GM21390 (cell line): ENCODE data around the gene CHRNA3.
A peak's percentile ranks its signal among the peaks of the same experiment; 100 is the strongest.
"Not testable (repeated sequence)": the region's sequence is repeated elsewhere in the genome, so short reads cannot be mapped to it uniquely, and the experiment has no call there.

Source experiments
- ATAC-seq: cut with Tn5 transposase; IDR thresholded peaks from one replicate; pipeline ENCODE4 v1.9.1; 2021; ENCODE audit not compliant: unreplicated experiment

The CHRNA3 gene

DNA sequence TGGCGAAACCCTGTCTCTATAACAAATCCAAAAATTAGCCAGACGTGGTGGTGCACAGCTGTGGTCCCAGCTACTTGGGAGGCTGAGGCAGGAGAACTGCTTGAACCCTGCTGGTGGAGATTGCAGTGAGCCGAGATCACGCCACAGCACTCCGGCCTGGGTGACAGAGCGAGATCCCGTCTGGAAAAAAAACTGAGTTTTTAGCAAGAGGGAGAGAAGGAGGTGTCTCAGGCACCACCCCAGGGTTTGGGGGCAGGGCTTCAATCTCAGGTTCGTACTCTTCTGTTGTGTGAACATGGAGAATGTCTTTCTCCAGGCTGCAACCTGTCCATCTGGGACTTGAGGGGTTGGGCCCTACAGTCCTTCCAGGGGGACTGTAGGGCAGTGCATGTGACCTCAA is 2.7 kb downstream of the CHRNA3 start:
- no peak for ATAC-seq

DNA sequence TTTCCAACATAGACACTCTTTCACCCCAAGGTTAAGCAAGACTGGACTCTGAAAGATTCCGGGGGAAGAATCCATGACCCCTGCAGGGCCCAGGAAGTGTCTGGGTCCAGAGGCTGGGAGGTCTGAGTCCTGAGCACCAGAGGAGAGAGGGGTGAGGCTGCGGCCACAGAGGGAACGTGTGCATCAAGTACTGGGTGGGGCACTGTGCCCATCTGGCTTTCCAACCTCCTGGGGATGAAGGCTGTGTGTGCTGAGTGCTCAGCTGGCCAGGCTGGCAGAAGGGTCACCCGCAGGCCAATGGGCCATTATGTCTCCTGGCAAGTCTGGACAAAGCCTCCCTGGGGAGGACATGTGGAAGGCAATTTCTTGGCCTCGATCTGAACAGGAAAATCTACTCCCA is 3.3 kb downstream of the CHRNA3 start:
- no peak for ATAC-seq

DNA sequence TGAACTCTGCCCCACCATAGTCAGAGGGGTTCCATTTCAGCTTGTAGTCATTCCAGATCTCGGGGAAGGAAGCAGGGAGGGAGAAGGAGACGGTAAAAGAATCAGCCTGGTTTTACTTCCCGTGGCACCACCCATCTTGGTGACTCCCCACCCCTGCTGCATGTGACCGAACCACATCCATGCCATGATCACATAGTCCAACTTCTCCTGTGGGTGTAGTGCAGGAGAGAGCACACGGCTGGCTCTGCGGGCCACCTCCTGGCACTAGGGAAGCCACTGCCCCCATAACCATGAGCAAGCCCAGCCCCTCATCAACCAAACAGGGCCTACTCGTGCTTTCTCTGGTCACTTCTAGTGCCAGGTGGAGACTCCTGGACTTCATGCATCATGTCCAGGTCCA is 3.7 kb downstream of the CHRNA3 start:
- ATAC-seq: no peak

DNA sequence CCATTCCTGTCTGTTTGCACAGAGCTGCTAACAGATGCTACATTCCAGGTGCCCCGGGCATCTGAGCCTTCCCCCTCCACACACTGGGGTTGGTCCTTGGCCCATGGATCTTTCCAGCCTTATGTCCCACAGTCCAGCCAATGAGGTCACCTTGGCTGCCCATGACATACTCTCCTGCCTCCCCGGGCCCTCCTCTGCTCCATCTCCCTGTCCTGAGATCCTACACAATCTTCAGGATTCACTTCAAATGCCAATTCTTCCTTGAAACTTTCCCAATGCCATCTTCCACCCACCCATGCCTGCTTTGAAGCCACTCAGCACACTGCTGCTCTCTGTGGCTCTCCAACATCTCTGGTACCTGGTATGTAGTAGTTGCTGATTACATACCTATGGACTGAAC is 4.3 kb downstream of the CHRNA3 start:
- ATAC-seq: no peak

DNA sequence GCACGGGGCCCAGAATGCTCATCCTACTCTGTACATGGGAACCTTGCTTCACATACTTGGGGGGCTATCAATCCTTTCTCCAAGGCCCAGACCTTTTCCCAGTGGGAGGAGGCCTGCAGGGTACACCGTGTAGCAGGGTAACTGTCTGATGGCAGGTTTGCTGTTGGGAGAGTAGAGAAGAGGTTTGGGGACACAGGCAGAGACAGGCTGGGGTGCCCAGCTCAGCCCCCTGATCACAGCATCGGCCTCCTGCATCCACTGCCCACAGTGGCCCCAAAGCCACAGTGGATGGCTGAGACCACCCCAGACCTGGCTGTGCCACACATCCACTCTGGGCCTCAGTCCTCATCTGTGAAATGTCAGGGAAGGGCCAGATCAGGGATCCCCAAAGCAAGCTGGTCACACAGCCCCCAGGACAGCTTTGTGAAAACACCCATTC is 5.6 kb downstream of the CHRNA3 start:
- no peak for ATAC-seq

DNA sequence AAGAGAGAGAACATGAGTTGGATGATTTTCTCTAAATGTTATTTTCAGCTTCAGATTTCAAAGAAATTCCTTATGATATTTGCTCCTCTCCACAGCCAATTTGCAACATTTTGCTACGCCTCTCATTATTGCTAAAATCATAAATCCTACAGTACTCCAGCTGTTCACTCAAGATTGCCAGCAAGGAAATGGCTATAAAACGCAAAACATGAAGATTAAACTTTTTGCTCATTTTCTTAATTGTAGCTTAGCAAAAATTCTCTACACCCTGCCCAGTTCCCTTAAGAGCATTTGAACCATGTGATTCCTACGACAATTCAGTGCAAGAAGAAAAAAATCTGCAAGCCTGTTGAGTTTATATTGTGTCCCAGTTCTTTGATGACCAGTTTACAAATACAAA is 6.8 kb downstream of the CHRNA3 start:
- ATAC-seq: no peak

DNA sequence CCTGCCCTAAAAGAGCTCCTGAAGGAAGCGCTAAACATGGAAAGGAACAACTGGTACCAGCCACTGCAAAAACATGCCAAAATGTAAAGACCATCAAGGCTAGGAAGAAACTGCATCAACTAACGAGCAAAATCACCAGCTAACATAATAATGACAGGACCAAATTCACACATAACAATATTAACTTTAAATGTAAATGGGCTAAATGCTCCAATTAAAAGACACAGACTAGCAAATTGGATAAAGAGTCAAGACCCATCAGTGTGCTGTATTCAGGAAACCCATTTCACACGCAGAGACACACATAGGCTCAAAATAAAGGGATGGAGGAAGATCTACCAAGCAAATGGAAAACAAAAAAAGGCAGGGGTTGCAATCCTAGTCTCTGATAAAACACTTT is 11.2 kb downstream of the CHRNA3 start:
- ATAC-seq: not testable (repeated sequence)

DNA sequence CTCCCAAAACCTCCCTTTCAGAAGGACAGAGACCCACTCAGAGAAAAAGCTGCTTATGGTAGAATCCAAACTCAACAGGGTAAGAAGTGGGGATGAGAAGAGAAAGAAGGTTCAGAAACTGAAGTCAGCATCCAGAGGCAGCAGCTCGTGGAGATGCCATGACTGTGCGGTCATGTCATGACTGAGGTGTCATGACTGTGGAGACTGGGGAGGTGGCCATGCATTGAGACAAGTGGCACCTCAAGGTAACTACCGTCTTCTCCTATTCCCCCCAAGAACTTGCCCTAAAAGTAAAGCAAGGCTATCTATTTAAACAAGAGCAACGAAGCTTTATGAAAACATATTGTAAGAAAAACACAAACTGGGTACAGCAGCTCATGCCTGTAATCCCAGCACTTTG is 15.1 kb downstream of the CHRNA3 start:
- no peak for ATAC-seq

DNA sequence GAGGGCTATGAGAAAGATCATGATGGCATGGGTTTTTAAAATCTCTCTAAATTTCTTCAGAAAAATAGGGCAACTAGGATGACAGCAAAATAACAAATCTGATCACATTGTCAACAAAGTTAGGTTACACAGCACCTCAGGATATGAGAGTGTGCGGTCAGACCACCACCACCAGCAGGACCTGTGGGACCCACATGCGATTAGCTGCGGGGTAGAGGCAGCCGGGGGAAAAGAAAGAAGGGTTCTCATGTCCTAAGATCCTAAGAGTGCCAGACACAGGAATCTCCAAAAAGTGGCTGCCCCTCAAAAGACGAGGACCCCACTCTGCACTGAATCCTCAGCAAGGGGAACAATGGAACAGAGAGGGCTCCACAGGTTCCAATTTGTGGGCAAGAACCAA is 15.6 kb downstream of the CHRNA3 start:
- ATAC-seq: no peak

DNA sequence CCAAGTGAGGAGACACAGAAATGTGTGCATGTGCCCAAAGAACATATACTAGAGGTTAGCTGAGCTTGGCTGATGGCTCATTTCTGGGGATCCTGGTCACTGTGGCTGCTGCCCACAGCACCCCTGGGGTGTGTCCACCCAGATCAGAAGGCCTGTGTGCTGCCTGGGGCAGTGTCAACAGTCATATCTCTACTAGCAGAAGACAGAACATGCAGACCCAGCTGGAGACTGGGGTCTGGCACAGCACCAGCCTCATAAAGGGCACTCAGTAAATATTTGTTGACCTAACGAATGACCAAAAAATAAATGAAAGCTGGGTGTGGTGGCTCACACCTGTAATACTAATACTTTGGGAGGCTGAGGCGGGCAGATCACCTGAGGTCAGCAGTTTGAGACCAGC is 16.4 kb downstream of the CHRNA3 start:
- no peak for ATAC-seq

DNA sequence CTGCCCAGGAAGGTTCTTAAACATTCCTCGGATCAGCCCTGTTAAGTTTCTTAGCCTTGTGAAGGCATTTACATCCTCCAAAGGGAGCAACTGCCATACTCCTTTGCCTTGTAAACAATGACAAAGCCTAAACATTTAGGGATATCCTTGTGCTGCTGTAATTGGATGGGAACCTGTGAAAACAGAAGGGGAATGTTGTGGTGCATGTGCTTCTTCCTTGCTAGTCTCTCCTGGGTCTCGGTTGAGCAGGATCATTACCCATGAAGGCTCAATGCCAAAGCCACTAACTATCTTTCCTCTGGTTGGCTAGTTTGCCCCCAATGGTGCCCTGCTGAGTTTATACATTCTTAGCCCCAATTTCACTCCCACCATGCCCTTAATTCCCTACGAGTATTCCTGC is 17.3 kb downstream of the CHRNA3 start:
- no peak for ATAC-seq

DNA sequence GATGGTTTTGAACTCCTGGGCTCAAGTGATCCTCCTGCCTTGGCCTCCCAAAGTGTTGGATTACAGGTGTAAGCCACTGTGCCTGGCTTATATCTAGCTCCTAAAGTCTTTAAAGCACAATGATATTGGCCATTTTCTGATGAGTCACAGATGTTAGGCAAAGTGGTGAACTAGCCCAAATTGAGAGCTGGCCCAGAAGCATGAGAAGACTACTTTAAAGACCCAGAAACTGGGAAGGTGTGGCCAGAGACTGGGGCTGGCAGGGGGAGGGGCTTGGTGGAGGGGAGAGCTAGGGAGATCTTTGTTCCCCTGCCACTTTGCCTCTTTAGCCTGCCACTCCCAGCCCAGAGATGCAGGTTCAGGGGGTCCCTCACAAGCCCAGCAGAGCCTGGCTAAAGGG is 21.6 kb downstream of the CHRNA3 start:
- ATAC-seq: no peak

DNA sequence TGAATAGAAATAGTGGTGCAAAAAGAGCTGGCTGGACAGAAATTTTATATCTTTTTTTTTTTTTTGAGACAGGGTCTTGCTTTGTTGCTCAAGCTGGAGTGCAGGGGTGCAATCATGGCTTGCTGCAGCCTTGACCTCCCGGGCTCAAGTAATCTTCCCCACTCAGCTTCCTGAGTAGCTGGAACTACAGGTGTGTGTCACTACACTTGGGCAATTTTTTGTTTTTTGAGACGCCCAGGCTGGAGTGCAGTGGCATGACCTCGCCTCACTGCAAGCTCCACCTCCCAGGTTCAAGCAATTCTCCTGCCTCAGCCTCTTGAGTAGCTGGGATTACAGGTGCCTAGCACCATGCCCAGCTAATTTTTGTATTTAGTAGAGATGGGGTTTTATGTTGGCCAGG is 22.4 kb downstream of the CHRNA3 start:
- ATAC-seq: no peak

DNA sequence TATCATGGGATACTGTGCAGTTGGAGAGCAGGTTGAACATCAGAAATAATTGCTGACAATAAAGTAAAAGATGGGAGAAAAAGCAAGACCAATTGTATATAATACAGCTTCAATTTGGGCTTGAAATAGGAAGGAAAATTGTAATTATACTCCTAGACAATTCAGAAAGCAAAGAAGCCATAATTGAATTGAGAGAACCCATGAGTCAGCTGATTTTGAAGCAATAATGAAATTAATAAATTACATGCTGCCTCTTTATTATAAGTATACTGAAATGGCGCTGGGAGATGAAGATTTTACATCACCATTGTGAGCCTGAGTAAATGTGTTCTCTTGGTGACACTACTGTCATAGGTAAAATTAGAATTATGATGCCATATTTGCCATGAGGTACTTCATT is 23.2 kb downstream of the CHRNA3 start:
- ATAC-seq: no peak

DNA sequence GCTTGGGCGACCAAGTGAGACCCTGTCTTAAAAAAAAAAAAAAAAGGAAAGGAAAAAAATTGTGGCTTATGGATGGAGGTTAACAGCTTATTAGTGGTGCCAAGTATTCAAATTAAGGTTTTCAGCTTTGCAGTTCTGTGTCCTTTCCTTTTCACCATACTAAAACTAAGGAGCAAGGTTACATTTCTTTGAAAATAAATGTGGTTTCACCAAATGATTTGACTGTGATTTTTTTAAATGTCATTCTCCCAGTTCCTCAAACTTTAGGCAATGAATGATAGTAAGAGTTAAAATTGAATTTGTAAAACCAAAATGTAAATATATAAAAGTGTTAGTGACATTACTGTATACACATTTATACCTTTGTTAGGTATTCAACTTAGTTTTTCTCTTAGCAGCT is 45.9 kb downstream of the CHRNA3 start:
- ATAC-seq: no peak

DNA sequence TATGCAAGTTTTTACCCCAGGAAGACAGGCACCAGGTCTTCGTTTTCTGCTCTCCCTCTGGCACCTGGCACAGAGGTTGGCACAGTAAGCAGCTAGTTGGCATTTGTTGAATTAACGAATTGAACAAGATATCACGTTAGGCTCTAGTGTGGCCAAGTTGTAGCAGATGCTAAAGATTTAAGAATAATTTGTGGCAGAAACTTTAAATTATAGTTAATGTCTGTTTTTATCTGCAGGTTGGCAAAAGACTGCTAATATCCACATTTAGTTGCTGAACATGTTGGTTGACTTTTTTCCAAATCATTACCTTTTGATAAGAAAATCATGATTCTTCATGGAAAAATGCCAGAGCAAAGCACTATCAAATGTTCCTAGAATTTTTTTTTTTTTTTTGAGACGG is 47.4 kb downstream of the CHRNA3 start:
- no peak for ATAC-seq

DNA sequence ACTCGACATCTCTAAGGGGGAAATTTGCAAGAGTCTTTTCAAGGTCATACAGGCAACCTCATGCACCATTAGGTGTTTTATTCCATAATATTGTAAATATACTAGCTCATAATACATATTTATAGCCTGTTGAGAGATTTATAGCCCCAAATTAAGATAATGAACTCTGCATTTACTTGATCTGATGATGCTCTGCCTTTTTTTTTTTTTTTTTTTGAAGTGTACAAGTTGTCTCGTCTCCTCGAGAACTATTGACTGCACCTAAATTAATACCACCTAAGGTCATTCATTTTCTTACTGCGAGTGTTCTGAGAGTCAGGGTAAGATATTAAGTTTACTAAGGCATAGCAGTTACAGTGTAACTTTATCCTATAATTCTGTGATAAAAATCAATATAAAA is 49.4 kb downstream of the CHRNA3 start:
- no peak for ATAC-seq

DNA sequence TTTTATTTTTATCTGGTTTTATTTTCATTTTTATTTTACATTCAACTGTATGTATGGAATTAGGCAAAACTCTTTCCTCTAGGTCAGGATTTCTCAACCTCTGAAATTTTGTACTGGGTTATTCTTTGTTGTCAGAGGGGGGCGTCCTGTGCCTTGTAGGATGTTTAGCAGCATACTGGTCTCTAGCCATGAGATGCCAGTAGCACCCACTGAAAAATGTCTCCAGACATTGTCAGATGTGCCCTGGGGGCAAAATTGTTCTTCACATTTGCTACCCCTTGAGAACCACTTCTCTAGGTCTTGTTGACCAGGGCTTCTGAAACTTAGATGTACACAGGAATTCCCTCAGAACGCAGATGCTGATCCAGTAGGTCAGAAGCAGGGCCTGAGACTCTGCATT is 50.1 kb downstream of the CHRNA3 start:
- ATAC-seq: no peak

DNA sequence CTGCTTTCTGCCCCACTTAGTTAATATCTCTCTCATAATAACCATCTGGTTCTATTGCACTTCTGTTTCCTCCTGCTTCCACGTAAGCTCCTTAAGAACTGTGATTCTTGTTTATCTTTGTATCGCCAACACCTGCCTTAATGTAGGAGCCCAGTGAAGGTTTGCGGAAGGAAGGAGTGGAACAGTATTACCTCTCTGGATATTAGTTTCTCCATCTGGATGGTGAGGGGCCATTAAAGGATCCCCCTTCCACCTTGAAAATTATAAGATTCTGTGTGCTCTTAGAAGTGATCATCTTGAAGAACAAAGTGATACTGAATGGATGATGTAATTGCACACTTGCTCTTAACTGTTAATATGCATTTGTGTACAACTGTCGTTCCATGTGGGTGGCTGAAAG is 53.3 kb downstream of the CHRNA3 start:
- ATAC-seq: no peak

DNA sequence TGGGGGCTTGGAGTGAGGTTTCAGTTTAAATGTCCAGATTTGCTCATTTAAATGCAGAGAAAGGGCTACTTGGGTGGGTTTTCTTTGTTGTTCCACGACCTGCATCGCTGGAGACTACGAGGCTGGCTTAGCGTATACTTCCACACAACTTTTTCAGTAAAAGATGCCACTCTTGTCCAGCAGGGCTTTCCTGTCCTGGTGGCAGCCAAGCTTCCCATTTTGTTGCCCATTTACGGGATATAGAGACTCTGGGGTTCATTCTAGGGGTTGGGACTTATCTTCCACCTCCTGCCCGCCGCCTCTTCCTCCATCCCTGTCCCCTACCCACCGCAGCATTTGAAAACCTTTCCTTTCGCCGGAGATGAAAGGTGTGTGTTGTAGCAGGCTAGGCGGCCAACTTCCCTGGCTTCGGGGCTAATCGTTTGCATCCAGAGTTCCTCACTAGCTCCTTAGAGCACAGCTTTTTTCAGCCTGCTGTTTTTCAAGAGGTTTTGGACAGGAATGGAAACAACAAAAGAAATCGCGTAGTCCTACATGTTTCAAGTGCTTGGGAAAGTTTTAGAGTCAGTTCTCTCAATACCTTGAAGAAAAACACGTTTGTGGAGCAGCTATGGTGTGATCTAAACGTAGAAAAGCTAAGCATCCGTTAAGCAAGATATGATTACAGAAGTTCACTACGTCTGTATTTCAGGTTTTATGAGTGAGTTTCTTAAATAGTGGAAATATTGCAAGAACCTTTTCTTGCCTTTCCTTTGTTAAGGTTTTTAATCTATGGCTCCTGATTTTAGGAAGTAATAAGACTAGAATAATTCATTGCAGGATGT is 54.6 kb downstream of the CHRNA3 start:
- ATAC-seq: peak; percentile 15

DNA sequence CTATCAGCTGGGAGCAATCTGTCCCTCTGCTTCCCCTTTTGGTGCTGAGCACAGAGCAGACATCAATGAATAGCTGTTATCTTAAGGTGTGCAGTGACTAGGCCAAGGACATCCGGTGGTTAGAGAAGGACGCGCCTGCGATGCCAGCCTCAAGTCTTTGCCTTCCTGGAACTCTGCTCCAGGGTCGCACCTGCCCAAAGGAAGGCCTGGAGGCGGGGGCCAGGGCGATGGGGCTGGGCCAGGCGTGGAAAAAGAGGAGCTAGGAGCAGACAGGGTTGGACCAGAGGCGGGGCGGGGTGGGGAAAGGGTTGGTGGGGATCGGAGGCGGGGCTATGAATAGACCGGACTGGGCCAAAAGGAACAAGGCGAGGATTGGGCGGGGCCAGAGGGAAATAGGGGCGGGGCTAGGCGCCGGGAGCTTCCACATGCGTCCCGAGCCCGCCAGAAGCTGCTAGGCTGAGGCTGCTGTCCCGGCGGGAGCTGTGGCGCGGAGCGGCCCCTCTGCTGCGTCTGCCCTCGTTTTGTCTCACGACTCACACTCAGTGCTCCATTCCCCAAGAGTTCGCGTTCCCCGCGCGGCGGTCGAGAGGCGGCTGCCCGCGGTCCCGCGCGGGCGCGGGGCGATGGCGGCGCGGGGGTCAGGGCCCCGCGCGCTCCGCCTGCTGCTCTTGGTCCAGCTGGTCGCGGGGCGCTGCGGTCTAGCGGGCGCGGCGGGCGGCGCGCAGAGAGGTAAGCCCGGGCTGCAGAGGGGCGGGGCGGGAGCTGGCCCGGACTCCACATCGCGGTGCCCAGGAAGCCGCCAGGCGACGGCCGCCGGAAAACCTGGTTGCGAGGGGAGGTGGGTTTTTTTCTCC is 55.5 kb downstream of the CHRNA3 start, which contains the start of gene CHRNA5:
Gene CHRNA5, plus strand, starts transcription at position 424 of the 854 bp plus-strand sequence. Its CDS starts 200 bp downstream, at position 624.
- peak; percentile 84 for ATAC-seq

DNA sequence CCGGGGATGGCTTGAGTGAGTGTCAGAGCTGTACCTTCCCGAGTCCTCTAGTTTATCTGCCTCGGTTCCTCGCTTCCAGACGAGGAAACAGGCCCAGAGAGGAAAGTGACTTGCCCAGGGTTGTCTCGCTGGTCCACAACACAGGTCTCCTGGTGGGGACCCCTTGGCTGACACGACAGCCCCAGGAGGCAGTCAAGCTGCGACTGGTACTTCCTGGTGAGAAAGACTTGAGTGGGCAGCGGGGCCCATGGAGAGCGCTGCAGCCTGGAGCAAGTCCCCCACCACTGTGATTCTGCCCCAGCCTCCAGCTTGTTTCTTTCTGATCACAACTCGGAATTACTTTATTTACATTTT is 56.1 kb downstream of the CHRNA3 start:
- peak; percentile 12 for ATAC-seq
